VCaP (cell line): ENCODE results near the gene AKAP13.

Experiments
- H3K27ac ChIP-seq: fragments of 450-650 bp; 2 replicates; pipeline ENCODE4 v1.5.1; 2017
- TF ChIP-seq, protein P1 (sequence below): fragments of 450-650 bp; conservative IDR thresholded peaks from 2 replicates; pipeline ENCODE4 v1.5.1; 2017; ENCODE audit warnings: mild to moderate bottlenecking, moderate library complexity

The AKAP13 gene

DNA sequence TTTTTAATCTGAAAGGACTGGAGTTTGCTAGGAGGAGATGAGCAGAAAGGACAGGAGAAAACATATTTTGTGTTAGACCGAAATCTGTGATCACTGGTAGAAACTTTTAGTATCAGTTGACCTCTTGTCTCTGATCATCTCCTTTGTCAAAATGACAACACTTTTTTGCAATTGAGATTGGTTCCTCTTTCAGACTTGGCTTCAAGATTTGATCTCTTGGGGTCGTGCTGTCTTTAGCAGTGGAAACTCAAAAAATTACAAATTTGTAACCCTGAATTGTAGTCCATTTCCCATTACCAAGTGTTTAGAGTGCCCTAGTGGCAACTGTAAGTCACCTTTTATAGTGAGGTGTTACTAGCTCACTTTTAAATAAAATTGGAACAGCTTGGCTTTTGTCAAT lies 306.9 kb downstream of the AKAP13 start:
- H3K27ac ChIP-seq: no peak overlapping the region
- TF ChIP-seq, protein P1, sequence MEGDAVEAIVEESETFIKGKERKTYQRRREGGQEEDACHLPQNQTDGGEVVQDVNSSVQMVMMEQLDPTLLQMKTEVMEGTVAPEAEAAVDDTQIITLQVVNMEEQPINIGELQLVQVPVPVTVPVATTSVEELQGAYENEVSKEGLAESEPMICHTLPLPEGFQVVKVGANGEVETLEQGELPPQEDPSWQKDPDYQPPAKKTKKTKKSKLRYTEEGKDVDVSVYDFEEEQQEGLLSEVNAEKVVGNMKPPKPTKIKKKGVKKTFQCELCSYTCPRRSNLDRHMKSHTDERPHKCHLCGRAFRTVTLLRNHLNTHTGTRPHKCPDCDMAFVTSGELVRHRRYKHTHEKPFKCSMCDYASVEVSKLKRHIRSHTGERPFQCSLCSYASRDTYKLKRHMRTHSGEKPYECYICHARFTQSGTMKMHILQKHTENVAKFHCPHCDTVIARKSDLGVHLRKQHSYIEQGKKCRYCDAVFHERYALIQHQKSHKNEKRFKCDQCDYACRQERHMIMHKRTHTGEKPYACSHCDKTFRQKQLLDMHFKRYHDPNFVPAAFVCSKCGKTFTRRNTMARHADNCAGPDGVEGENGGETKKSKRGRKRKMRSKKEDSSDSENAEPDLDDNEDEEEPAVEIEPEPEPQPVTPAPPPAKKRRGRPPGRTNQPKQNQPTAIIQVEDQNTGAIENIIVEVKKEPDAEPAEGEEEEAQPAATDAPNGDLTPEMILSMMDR: no peak

DNA sequence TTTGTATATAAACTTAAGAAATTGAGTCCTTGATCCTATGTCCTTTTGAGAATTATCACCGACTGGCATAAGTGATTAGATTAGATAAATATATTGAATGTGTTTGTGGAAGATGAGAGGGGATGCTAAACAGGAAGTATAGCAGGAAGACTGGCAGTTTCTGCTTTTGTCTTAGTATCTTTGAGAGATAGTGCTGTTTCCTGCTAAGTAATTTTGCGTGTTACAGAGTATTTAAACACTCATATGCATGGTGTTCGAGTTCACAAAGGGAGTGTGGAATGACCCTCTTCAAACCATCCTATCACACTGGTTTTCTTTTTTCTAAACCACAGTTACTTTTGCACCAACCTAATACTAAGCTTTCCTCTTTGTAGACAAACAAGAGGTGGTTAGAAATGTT lies 308.3 kb downstream of the AKAP13 start:
- H3K27ac ChIP-seq: no peak overlapping the region
- TF ChIP-seq, protein P1: no peak

DNA sequence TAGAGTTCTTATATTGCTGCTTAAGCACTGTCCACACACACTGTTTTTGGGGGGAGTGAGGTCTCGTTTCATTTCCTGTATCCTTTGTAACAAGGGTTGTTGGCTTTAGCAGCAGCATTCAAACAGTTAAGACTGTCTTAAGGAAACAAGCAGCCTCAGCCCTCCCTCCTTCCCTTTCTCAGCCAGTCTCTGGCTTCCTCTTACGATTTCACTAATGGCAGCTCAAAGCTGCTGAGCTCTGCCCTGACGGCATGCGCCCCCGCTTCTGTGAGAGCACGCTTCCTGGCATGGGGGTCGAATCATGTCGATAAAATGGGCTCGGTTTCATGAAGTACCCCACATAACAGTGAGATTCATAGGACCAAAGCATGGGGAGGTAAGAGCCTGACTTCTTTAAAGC lies 309.3 kb downstream of the AKAP13 start:
- TF ChIP-seq, protein P1: no peak
- H3K27ac ChIP-seq: no peak overlapping the region

DNA sequence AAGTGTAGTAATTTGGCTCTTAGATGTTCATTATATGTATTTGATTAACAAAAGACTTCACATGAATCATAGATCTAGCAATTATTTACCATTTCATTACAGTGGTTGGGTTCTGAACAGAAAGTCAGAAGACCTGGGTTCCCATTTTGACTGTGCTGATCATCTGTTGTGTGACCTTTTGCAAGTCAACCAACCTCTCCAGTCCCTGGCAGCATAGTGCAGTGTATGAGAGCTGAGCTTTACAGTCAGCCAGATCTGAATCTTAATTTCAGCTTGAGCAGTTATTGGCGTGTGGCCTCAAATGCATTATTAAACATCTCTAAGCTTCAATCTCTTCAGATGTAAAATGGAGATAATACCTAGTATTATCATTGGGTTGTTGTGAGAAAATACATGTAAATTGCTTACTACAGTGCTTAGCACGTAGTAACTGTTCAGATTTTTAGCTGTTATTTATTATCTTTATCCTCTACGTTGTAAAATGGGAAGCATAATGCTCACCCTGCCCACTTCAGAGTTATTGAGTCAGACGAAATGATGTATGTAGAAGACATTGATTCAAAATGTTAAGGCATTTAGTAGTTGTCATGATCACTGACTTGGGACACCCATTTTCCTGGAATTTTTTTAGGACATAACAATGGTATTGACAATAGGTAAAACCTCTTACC lies 310.3 kb downstream of the AKAP13 start:
- H3K27ac ChIP-seq: no peak overlapping the region
- TF ChIP-seq, protein P1: no peak

DNA sequence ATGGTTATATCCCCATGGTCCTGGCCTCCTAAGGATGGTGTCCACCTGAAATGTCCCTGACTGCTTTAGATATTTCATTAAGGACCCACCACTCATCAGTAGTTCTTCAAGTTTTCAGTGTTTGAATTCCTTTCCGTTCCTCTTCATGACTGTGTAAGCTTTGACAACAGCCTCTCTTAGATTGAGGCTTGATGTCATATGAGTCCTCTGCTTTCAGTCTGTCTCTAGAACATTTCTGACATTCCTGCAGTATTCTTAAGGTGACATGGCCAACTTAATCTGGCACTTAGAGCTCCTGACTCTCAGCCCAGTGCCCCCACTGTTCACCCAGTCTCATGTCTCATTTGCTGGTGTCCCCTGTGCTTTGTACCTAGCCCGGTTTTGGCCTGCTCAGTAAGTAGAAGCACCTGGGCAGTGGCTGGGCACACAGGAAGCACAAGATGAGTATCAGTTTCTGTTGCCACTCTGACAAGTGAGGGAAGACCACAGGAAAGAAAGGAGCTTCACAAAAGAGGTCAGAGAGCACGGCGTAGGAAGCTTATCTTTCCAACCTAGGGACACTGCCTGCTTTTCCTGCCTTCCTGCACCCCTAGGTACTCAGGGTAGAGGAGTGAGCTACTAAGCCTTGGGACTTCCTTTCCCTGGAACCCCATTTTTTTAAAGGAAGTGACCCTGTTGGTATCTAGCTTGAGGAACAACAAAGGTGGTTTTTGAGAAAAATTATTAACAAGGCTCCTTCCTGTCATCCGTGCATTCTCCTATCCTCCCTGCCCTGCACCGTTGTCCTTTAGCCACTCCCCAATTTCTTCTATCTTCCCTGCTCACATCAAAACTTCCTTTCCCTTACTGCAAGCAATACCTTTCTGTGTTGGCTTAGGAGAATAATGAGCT lies 311.2 kb downstream of the AKAP13 start:
- no peak overlapping the region for H3K27ac ChIP-seq
- TF ChIP-seq, protein P1: no peak

DNA sequence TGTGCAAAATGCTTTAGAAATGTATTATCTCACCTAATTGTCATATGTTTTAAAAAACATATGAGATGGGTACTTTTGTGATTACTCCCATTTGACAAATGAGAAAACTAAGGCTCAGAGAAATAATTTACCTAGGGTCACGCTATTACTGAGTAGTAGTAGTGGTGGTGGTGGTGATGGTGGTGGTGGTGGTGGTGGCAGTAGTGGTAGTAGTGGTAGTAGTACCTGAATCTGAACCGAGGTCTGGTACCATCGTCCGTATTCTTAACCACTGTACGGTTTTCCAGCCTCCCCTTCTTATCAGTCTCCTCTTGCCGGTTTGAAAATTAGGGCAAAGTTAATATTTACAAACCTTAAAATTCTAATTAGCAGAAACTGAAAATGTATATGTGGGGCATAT lies 311.9 kb downstream of the AKAP13 start:
- TF ChIP-seq, protein P1: no peak
- no peak overlapping the region for H3K27ac ChIP-seq

DNA sequence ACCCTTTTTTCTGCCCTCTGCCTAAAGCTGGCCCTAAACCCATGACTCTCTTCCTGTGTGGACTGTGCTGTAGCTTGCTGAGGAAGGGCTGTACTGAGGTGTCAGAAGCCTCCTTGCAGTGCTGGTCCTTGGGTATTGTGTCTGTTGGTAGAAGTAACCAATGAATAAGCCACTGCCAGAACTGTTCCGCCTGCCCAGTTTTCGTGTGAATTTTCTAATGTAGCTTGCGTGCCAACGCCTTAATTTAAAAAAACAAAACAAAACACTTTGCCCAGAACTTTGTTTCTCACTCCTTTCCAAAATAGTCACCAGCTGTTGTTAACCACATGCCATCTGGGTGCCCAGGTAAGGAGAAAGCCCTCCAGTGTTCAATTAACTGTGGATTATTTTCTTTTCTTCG lies 312.5 kb downstream of the AKAP13 start:
- H3K27ac ChIP-seq: no peak overlapping the region
- TF ChIP-seq, protein P1: no peak
